ENCODE measurements around the gene PEX14.

DNA sequence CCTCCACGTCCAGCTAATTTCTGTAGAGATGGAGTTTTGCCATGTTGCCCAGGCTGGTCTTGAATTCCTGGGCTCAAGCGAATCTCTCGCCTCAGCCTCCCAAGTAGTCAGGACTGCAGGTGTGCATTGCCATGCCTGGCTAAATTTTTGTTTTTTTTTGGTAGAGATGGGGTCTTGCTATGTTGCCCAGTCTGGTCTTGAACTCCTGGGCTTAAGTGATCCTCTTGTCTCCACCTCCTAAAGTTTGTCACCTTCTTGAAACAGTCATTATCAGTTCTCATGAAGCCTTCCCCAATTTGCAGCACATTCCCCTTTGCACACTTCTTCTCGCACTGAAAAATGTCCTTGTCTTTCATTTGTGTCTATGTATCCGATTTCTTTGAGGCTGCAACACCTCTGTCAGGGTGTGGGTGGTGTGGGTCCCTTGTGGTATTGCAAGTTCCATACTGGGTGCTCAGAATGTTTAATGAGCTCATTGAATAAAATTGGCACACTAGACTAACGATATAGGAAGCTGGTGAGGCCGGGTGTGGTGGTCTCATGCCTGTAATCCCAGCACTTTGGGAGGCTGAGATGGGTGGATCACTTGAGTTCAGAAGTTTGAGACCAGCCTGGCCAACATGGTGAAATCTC is 27.8 kb upstream of the PEX14 start:
- no peak for TF ChIP-seq REST (IDR thresholded peaks at IDR 0.05; ENCODE audit: insufficient read depth in 1 of 2, low read depth in 2 of 2, low read length in 2 of 2)
- no peak for TF ChIP-seq POLR2AphosphoS5 (IDR thresholded peaks at IDR 0.05; ENCODE audit: low read depth, low read length)
